Ovary (tissue), 3 donors: ENCODE results near the gene PRADC1.

Source experiments
- CTCF ChIP-seq, 3 donors: fragments of 450-650 bp in 2 of 3; fragments of 200-600 bp in 1 of 3; IDR thresholded peaks; one replicate each; pipeline versions ENCODE4 v1.5.1 to v1.8.0; 2016 to 2022; ENCODE audit warnings: antibody characterized with exemption in 3 of 3, mild to moderate bottlenecking in 1 of 3
- EP300 ChIP-seq: sonication (generic); formaldehyde crosslinking; IDR thresholded peaks from one replicate; pipeline ENCODE4 v1.6.1; 2017; ENCODE audit warnings: antibody characterized with exemption
- donor health status: DM: no; HTN: no; CAD: no.

- TF ChIP-seq CTCF (IDR thresholded peaks at IDR 0.05) (no peak), EP300 (no peak)
These were observed 35.5 kb downstream of the PRADC1 start for GRCh38 chr2:73197579-73197978.
